ENCODE data around the gene TOX2. TPM values are rescaled to one million over a fixed set of nuclear protein-coding genes. Genes with fewer than 3 reads are reported as not detected.

The TOX2 gene
- total RNA-seq, 1 donor from 2014 or later, result 0.94 TPM

DNA sequence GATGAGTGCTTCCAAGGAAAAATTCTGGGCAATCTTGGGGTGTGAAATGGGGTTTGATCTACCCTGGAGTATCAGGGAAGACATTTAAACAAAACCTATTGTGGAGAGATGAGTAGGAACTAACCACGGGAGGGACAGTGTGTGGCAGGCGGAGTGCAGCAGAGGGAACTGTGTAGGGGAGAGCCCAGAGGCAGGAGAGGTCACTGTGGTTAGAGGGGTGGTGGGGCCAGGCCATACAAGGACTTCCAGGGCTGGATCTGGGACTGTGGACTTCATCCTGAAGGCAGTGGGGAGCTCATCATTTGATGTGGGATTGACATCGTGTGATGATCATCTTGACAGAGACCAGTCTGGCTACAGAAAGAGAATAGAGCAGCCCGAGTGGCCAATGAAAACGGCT is 89.0 kb downstream of the TOX2 start:
- TF ChIP-seq, protein P1, sequence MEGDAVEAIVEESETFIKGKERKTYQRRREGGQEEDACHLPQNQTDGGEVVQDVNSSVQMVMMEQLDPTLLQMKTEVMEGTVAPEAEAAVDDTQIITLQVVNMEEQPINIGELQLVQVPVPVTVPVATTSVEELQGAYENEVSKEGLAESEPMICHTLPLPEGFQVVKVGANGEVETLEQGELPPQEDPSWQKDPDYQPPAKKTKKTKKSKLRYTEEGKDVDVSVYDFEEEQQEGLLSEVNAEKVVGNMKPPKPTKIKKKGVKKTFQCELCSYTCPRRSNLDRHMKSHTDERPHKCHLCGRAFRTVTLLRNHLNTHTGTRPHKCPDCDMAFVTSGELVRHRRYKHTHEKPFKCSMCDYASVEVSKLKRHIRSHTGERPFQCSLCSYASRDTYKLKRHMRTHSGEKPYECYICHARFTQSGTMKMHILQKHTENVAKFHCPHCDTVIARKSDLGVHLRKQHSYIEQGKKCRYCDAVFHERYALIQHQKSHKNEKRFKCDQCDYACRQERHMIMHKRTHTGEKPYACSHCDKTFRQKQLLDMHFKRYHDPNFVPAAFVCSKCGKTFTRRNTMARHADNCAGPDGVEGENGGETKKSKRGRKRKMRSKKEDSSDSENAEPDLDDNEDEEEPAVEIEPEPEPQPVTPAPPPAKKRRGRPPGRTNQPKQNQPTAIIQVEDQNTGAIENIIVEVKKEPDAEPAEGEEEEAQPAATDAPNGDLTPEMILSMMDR (IDR thresholded peaks at IDR 0.05; ENCODE audit: unreplicated experiment), result no peak
- no peak for DNase-seq (ENCODE audit: low spot score in 2 of 2, unreplicated experiment in 2 of 2)
- peaks cover 49% of the 10 kb centered on the region for H3K27me3 Mint-ChIP-seq (ENCODE audit: low read depth)
- H3K36me3 Mint-ChIP-seq, result no peaks in the 10 kb centered on the region
- H3K4me1 Mint-ChIP-seq, result no peaks in the 10 kb centered on the region
- H3K9me3 Mint-ChIP-seq, result no peaks in the 10 kb centered on the region
- H3K27ac Mint-ChIP-seq, result no peak overlapping the region
- H3K4me3 Mint-ChIP-seq, result no peak overlapping the region

DNA sequence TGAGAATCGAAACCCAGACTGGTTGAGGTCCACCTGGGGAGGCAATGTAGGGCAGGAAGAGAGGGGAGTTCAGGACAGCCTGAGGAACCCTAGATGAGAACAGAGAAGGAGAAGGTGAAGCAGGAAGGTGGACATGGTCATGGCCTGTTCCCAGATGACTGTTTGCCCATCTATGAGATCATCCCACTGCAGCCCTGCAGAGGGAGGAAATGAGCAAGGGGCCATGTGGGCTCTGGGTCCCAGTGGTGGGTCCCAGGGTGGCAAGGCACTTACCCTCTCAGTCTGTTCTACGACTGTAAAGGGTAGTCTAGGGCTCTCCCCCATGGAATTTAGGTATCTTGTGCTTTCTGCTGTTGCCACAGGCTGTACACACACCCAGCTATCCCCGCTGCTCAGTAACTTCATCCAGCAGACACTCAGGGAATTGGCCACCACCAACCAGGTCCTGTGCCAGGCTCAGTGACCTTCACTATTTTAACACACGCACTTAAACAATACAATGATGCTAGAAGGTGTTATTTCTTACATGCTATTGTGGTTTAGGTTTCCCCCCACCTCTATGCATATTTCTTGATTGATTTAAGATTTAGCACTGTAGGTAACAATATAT is 89.8 kb downstream of the TOX2 start:
- TF ChIP-seq, protein P1 (IDR thresholded peaks at IDR 0.05; ENCODE audit: unreplicated experiment), result no peak
- no peaks in the 10 kb centered on the region for H3K36me3 Mint-ChIP-seq
- H3K27ac Mint-ChIP-seq, result no peak overlapping the region
- peaks cover 50% of the 10 kb centered on the region for H3K27me3 Mint-ChIP-seq (ENCODE audit: low read depth)
- H3K9me3 Mint-ChIP-seq, result no peaks in the 10 kb centered on the region
- DNase-seq (ENCODE audit: low spot score in 2 of 2, unreplicated experiment in 2 of 2), result no peak
- no peaks in the 10 kb centered on the region for H3K4me1 Mint-ChIP-seq
- no peak overlapping the region for H3K4me3 Mint-ChIP-seq

DNA sequence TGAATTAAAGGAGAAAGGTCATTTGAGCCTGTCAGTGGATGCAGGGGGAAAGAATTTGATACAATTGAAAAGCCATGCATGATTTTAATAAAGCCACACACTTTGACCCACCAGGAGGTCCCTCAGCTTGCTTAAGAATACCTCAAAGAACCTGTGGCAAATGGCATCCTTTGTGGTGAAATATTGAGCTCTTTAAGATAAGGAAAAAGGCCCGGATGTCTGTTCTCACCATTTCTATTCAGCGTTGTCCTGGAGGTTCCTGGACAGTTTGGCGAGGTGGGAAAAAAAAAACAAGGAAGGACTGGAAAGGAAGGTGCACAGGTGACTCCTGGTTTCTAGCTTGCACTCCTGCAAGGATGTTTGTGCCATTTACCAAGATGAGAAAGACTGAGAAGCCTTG is 91.0 kb downstream of the TOX2 start:
- no peaks in the 10 kb centered on the region for H3K36me3 Mint-ChIP-seq
- no peak for DNase-seq (ENCODE audit: low spot score in 2 of 2, unreplicated experiment in 2 of 2)
- H3K4me3 Mint-ChIP-seq, result no peak overlapping the region
- no peak overlapping the region for H3K27ac Mint-ChIP-seq
- H3K9me3 Mint-ChIP-seq, result no peaks in the 10 kb centered on the region
- TF ChIP-seq, protein P1 (IDR thresholded peaks at IDR 0.05; ENCODE audit: unreplicated experiment), result no peak
- H3K27me3 Mint-ChIP-seq (ENCODE audit: low read depth), result peaks cover 44% of the 10 kb centered on the region
- H3K4me1 Mint-ChIP-seq, result peaks cover 4% of the 10 kb centered on the region

DNA sequence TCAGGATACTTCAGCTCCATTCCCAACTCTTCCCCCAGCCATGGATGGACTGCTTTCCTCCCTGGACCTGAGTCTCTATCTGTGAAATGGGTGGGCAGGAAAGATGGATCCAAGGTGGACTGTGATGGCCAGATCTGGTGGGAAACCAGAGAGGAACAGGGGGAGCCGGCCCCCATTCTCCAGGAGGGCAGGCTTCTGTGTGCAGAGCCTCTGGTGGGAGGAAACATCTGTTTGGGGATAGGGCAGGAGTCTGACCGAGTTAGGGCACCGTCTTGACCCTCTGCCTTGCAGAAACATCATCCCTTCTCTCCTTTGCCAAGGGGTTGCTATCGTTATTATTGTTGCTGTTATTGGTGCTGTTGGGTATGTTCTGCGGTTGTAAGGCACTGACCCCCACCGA is 91.5 kb downstream of the TOX2 start:
- peaks cover 45% of the 10 kb centered on the region for H3K27me3 Mint-ChIP-seq (ENCODE audit: low read depth)

DNA sequence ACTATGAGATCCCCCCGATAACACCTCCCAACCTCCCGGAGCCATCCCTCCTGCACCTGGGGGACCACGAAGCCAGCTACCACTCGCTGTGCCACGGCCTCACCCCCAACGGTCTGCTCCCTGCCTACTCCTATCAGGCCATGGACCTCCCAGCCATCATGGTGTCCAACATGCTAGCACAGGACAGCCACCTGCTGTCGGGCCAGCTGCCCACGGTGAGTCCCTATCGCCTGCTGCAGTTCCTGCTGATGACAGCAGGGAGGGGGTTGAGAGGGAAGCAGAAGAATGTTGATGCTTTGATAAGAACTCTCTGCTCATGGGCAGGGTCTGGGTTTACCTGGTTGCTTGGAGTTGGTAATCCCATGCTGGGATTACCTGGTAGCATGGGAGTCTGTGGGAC is 91.9 kb downstream of the TOX2 start:
- Mint-ChIP-seq H3K36me3 (no peaks in the 10 kb centered on the region), H3K27ac (no peak overlapping the region), H3K27me3 (ENCODE audit: low read depth) (peaks cover 48% of the 10 kb centered on the region), H3K4me1 (peaks cover 11% of the 10 kb centered on the region), H3K9me3 (no peaks in the 10 kb centered on the region), H3K4me3 (no peak overlapping the region)
- TF ChIP-seq, protein P1 (IDR thresholded peaks at IDR 0.05; ENCODE audit: unreplicated experiment), result no peak
- DNase-seq (ENCODE audit: low spot score in 2 of 2, unreplicated experiment in 2 of 2), result no peak

More for the DNA sequence above, 91.5 kb downstream of the TOX2 start:
- peaks cover 7% of the 10 kb centered on the region for H3K4me1 Mint-ChIP-seq
- TF ChIP-seq, protein P1 (IDR thresholded peaks at IDR 0.05; ENCODE audit: unreplicated experiment), result no peak
- H3K36me3 Mint-ChIP-seq, result no peaks in the 10 kb centered on the region
- H3K4me3 Mint-ChIP-seq, result no peak overlapping the region
- H3K9me3 Mint-ChIP-seq, result no peaks in the 10 kb centered on the region
- DNase-seq (ENCODE audit: low spot score in 2 of 2, unreplicated experiment in 2 of 2), result no peak
- no peak overlapping the region for H3K27ac Mint-ChIP-seq
